CD4-positive, alpha-beta T cell treated with Interleukin-21 for 1 hour (primary cell): ENCODE results near the gene DENND4A.
A peak's percentile ranks its signal among the peaks of the same experiment; 100 is the strongest.

Experiments
- DNase-seq: peaks from one replicate; pipeline ENCODE4 v3.0.0-alpha.2; 2020

Gene DENND4A

GRCh38 chr15:65792138-65792987 lies at the start of gene DENND4A:
DENND4A (minus strand) TSS chr15:65792293; CDS start chr15:65756450, 35,843 bp downstream.
- peak; percentile 99 for DNase-seq

DNA sequence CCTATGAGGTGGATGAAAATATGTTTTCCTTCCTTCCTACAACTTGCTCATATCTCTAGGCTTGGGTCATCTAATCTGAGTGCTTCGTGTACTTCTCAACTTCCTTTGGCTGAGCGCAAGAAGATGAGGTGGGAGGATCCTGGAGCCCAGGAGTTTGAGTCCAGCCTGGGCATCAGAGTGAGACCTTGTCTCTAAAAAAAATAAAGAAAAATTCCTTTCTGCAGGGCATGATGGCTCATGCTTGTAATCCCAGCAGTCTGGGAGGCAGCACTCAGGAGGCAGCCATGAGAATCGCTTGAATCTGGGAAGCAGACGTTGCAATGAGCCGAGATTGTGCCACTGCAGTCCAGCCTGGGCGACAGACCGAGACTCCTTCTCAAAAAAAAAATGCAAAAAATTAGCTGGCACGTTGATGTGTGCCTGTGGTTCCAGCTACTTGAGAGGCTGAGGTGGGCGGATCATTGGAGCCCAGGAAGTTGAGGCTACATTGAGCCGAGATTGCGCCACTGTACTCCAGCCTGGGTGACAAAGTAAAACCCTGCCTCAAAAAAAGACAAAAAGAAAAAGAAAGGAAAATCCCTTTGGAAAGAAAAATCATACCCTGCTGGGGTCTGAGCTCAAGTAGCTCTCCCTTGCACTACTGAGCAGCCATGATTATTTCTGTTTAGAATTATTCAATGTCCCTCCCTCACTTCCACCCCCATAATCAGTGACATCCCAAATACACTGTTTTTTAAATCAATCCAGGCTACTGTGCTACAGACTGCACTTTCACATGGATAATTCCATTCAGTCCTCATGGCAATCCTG lies 49.2 kb upstream of the DENND4A start:
- DNase-seq: no peak

- no peak for DNase-seq
These were observed 47.9 kb upstream of the DENND4A start for GRCh38 chr15:65839985-65840384.

DNA sequence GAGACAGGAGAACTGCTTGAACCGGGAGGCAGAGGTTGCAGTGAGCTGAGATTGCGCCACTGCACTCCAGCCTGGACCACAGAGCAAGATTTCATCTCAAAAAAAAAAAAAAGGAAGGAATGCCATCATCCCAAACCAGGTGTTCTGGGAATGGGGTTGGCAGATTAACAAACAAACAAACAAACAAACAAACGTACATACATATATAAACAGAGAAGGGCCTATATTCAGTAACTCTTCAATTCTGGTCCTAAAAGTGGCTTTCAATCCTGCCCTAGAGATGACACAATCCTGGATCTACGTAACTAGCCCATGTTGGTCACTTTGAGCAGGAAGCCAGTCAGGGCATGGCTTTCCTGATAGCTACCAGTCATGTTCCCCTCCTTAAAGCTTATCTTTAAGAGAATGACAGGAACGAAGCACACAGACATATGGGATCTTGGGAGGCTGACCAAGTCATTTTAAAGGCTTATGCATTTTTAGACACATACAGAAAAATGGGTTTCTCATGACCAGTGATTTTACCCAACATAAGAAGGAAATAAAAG lies 47.3 kb upstream of the DENND4A start:
- DNase-seq: no peak

DNA sequence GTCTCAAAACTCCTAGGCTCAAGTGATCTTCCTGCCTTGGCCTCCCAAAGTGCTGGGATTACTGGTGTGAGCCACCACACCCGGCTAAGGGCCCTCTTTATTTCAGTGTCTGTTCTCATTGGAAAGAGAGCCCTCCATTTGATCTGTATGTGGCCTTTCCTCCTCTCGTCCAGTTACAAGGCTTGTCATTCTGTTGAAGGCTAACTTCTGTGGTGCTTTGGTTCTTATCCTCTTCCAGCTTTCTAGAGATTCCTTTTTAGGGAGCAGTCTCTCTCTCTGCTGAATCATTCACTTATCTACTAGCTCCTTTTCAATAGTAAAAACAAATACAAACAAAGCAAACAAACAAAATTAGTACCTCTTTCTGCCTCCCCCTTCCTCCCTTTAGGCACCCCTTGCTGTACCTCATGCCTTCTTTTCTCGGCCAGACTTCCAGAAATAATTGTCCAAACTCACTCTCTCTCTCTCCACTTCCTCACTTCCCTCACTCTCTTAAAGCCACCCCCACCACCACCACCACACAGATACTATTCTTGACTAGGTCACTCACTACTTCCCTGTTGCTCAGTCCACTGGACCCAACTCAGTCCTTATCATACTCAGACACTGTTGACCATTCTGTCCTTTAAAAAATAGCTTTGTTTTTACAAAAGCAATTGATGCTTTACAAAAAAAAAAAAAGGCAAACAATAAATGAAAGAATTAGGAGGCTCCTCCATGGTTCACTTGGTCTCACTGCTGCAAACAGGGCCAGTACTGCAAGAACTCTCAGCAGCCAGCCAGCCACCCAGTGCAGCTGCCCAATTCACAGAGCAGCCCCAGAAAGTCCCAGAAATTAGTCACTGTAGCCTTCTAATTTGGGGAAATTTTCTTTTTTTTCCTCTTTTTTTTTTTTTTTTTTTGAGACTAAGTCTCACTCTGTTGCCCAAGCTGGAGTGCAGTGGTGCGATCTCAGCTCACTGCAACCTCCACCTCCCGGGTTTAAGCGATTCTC lies 45.5 kb upstream of the DENND4A start:
- no peak for DNase-seq

DNA sequence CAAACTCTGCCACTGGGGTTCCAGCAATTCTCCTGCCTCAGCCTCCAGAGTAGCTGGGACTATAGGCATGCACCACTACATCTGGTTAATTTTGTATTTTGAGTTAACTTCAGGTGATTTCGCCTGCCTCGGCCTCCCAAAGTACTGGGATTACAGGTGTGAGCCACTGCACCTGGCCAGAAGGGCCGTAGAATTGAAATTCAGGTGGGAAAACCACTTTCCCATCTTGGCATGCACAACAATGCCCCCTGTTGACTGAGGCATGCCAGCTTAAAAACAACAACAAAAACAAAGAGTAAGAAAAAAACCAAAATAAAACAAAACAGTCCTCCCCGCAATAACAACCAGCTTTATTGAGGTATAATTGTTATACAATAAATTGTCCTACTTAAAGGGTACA lies 44.6 kb upstream of the DENND4A start:
- DNase-seq: peak; percentile 38

DNA sequence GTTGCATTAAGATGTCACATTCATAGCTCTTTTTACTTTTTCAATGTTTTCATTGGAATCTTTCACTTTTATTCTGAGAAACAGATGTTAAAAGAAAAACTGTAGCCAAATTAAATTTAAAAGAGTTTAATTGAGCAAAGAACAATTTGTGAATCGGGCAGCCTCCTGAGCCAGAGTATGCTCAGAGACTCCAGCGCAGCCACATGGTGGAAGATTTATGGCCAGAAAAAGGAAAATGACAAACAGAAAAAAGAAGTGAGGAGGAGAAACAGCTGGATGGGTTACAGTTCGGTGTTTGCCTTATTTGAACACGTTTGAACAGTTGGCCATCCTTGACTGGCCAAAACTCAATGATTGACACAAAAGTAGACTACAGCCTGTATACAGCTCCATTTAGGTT lies 43.4 kb upstream of the DENND4A start:
- DNase-seq: no peak

DNA sequence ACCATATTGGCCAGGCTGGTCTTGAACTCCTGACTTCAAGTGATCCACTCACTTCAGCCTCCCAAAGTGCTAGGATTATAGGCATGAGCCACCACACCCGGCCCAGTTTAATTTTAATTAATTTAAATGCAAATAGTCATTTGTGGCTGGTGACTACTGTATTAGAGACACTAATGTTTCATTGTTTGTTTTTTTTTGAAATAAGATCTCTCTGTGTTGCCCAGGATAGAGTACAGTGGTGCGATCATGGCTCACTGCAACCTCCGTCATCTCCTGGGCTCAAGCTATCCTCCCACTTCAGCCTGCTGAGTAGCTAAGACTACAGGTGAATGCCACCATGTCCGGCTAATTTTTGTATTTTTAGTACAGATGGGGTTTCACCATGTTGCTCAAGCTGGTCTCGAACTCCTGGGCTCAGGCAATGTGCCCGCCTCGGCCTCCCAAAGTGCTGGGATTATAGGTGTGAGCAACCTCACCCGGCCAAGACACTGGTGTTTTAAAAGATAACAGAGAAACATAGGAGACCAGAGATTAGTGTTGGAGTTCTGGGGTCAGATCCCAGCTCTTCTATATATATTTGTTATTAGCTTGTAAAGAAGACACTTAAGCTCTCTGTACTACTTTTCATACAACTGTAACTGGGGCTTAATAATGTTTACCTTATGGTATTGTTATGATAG lies 42.6 kb upstream of the DENND4A start:
- no peak for DNase-seq

GRCh38 chr15:65833501-65834205 lies 41.6 kb upstream of the DENND4A start:
- no peak for DNase-seq

- DNase-seq: peak; percentile 71
These were observed 40.7 kb upstream of the DENND4A start for GRCh38 chr15:65832549-65833364.

DNA sequence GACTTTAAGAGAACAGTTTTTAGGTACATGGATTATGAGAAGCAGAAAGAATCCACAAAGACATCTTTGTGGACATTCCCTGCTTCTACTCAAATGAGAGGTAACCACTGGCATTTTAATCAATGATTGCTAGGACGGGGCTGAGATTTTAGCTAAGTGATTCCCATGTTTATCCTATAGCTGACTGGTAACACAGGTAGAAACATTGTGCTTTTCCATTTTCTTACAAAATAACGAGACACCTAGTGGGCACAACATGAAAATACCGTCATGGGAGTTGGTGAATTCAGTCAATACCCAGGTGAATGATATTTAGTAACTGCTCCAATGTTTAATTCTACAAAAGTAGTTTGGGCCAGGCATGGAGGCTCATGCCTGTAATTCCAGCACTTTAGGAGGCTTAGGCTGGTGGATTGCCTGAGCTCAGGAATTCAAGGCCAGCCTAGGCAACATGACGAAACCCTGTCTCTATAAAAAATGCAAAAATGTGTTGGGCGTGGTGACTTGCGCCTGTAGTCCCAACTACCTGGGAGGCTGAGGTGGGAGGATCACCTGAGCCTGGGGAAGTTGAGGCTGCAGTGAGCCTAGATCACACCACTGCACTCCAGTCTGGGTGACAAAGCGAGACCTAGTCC lies 37.2 kb upstream of the DENND4A start:
- DNase-seq: peak; percentile 77

DNA sequence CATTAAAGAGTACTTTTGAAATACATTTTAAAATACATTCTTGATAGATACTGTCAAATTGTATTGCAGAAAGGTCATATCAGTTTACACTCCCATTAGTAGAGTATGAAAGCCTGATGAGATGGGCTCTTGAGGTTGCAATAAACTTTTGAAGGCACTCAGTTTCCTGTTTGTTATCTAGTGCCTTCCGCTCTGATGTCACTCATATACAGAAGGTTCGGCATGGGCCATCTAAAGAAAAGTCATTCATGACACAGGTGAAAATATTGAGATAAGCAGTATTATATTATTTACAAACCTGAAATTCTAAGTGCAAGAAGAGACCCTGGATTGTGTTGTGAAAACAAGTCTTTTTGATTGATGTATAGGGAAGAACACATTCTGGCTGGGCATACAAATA lies 36.5 kb upstream of the DENND4A start:
- DNase-seq: peak; percentile 84

DNA sequence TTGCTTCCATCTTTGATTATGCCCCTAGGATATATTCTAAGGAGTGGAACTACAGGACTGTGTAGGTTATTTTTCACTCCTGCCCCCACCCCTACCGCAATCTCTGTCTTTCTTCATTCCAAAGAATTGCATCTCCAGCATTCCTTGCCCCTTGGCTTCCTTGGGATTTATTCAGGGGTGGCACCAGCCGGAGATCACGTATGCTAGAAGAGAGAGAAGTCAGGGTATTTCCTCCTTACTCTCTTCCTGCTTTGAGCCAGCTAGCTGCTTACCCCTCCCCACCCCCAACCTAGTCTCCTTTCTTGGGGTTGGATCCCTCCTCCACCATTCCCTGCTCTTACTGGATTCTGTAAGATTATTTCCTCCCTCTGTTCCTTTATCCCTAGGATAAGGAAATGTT lies 35.0 kb upstream of the DENND4A start:
- peak; percentile 47 for DNase-seq

DNA sequence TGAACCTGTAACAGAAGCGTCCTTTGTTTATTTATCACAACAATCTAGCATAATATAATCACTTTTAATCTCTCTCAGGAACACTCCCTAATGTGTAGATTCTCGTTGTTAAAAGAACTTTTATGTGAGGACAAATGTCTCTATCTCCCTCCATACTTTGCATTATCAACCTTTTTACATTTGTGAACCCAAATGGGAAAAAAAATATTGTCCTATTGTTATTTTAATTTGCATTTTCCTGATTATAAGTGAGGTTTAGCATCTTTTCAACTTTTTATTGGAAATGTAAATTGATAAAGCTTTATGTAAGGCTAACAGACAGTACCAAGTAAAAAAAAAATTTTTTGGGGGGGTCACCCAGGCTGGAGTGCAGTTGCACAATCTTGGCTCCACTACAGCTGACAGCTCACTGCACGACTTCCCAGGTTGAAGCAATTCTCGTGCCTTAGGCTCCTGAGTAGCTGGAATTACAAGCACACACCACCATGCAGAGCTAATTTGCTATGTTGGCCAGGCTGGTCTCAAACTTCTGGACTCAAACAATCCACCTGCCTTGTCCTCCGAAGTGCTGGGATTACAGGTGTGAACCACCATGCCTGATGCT lies 33.0 kb upstream of the DENND4A start:
- DNase-seq: no peak

- DNase-seq: peak; percentile 41
These were observed 32.1 kb upstream of the DENND4A start for GRCh38 chr15:65824031-65824743.

- no peak for DNase-seq
These were observed 30.2 kb upstream of the DENND4A start for GRCh38 chr15:65822316-65822715.

- no peak for DNase-seq
These were observed 29.0 kb upstream of the DENND4A start for GRCh38 chr15:65821070-65821469.

DNA sequence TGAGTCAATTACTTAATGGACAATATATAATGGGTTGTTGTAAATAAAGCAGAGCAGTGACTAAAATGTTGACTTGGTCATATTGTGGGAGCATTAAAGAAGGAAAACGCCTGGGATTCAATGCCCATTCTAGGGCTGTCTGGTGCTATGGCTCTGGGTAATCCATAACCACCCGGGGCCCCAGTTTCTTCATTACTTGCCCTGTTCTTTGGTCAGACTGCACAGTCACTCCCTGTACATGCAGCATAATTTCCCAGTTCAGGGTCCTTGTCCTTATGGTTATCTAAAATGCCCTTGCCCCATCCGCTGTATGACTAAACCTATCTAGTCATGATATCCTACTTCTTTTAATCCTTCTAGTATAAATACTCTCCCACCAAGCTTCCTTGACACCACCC lies 27.5 kb upstream of the DENND4A start:
- no peak for DNase-seq
